ENCODE results near the gene SLC22A17.

GRCh38 chr14:23380197-23380914 is 27.7 kb upstream of the SLC22A17 start:
- TF ChIP-seq CTCF (IDR thresholded peaks at IDR 0.05; ENCODE audit: poor library complexity) (no peak), EZH2 (IDR thresholded peaks at IDR 0.05; ENCODE audit: borderline replicate concordance) (no peak), EZH2phosphoT487 (IDR thresholded peaks at IDR 0.05; ENCODE audit: low read depth, severe bottlenecking, unreplicated experiment) (no peak)

Data from hepatocyte (in vitro differentiated cells).